ENCODE results near the gene APH1A. TPM values are rescaled to one million over a fixed set of nuclear protein-coding genes. Genes with fewer than 3 reads are reported as not detected.
A peak's percentile ranks its signal among the peaks of the same experiment; 100 is the strongest.

Gene APH1A
- total and polyA plus RNA-seq, 9 of the 15 experiments (the other 6 are each of a cell fraction or from before 2014, with no cell fraction given), result 5.6 to 123 (median 77.0) TPM

DNA sequence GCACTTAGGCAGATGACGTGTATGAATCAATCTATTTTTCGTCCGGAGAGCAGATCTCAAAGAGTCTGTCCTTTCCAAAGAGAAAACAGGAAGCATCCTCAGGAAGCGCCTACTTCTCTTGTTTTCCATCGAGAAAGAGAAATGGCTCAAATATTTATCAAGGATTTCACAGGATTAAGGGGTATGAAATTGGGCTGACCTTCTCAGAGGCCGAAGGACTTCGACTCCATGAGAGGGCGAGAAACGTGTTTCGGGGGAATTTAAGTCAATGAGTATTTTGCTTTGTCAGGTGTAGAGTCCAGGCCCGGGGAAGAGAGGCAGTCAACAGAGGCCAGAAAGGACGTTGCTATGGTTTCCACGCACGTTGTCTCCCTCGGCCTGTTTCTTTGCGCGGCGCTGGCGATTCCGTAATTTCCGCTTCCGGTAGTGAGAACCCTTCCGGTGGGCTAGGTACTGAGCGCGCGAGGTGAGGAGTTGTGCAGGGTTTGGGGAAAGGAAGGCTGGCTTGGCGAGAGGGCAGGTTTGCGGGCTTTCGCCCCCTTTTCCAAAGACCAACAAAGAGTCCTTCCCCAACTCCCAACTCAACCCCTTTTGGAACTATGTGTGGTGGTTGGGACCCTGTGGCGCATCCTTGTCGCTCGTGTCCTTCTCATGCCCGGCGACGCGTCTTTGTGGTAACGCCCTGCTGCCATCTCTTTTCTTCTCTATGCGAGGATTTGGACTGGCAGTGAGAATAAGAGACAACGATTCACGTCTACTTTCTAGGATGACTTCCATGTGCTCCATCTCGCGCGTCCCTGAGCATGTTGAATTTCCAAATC is 24.8 kb upstream of the APH1A start, which contains the start of gene MRPS21 (continued):
- TF ChIP-seq, protein P1, sequence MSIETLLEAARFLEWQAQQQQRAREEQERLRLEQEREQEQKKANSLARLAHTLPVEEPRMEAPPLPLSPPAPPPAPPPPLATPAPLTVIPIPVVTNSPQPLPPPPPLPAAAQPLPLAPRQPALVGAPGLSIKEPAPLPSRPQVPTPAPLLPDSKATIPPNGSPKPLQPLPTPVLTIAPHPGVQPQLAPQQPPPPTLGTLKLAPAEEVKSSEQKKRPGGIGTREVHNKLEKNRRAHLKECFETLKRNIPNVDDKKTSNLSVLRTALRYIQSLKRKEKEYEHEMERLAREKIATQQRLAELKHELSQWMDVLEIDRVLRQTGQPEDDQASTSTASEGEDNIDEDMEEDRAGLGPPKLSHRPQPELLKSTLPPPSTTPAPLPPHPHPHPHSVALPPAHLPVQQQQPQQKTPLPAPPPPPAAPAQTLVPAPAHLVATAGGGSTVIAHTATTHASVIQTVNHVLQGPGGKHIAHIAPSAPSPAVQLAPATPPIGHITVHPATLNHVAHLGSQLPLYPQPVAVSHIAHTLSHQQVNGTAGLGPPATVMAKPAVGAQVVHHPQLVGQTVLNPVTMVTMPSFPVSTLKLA (conservative IDR thresholded peaks at IDR 0.05), result peak; percentile 97 to 99
- 0 out of 2 replicates have a peak, but pooled peaks have one; percentile 18 for TF ChIP-seq ZBTB7A (IDR thresholded peaks at IDR 0.05; ENCODE audit: borderline replicate concordance, control insufficient read depth, low read depth, low read length)
- TF ChIP-seq, protein P2, sequence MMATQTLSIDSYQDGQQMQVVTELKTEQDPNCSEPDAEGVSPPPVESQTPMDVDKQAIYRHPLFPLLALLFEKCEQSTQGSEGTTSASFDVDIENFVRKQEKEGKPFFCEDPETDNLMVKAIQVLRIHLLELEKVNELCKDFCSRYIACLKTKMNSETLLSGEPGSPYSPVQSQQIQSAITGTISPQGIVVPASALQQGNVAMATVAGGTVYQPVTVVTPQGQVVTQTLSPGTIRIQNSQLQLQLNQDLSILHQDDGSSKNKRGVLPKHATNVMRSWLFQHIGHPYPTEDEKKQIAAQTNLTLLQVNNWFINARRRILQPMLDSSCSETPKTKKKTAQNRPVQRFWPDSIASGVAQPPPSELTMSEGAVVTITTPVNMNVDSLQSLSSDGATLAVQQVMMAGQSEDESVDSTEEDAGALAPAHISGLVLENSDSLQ (IDR thresholded peaks at IDR 0.05), result peak; percentile 70
- TF ChIP-seq MEF2A (IDR thresholded peaks at IDR 0.05; ENCODE audit: control insufficient read depth, low read depth, low read length), result no peak
- TF ChIP-seq RUNX1 (IDR thresholded peaks at IDR 0.05; ENCODE audit: low read depth), result no peak
- TF ChIP-seq FOXJ3 (CRISPR knock-in tag; IDR thresholded peaks at IDR 0.05), result 0 out of 2 replicates have a peak, but pooled peaks have one; percentile 75
- TF ChIP-seq MXI1 (IDR thresholded peaks at IDR 0.05; ENCODE audit: low read depth, low read length), result peak; percentile 90
- no peak for TF ChIP-seq ZNF212 (CRISPR knock-in tag; IDR thresholded peaks at IDR 0.05)
- no peak for TF ChIP-seq MCM5 (IDR thresholded peaks at IDR 0.05; ENCODE audit: low read depth)
- TF ChIP-seq NBN (IDR thresholded peaks at IDR 0.05; ENCODE audit: low read depth), result no peak
- TF ChIP-seq BHLHE40 (IDR thresholded peaks at IDR 0.05; ENCODE audit: low read length), result peak; percentile 47
- TF ChIP-seq, protein P3, sequence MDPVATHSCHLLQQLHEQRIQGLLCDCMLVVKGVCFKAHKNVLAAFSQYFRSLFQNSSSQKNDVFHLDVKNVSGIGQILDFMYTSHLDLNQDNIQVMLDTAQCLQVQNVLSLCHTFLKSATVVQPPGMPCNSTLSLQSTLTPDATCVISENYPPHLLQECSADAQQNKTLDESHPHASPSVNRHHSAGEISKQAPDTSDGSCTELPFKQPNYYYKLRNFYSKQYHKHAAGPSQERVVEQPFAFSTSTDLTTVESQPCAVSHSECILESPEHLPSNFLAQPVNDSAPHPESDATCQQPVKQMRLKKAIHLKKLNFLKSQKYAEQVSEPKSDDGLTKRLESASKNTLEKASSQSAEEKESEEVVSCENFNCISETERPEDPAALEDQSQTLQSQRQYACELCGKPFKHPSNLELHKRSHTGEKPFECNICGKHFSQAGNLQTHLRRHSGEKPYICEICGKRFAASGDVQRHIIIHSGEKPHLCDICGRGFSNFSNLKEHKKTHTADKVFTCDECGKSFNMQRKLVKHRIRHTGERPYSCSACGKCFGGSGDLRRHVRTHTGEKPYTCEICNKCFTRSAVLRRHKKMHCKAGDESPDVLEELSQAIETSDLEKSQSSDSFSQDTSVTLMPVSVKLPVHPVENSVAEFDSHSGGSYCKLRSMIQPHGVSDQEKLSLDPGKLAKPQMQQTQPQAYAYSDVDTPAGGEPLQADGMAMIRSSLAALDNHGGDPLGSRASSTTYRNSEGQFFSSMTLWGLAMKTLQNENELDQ (CRISPR knock-in tag; IDR thresholded peaks at IDR 0.05; ENCODE audit: borderline replicate concordance), result no peak
- peak in 1 of 2 experiments; percentile 37; a peak in 1 of 4 replicates for TF ChIP-seq TBL1XR1 (IDR thresholded peaks at IDR 0.05; ENCODE audit: low read length in 2 of 2)
- TF ChIP-seq ZNF717 (CRISPR knock-in tag; IDR thresholded peaks at IDR 0.05), result no peak
- TF ChIP-seq POLR3G (IDR thresholded peaks at IDR 0.05; ENCODE audit: extremely low read depth, insufficient read length, insufficient replicate concordance), result no peak
- peak; percentile 94 for TF ChIP-seq POLR2AphosphoS5 (IDR thresholded peaks at IDR 0.05; ENCODE audit: control insufficient read depth, insufficient read depth, low read depth, low read length)
- TF ChIP-seq TEAD2 (tag; IDR thresholded peaks at IDR 0.05), result no peak
- TF ChIP-seq ELF2 (CRISPR knock-in tag; IDR thresholded peaks at IDR 0.05), result no peak

Data from K562 (cell line).